GM21717 (cell line): ENCODE results near the gene TYMP.

Experiments used
- ATAC-seq: cut with Tn5 transposase; IDR thresholded peaks from one replicate; pipeline ENCODE4 v1.9.1; 2021; ENCODE audit warnings: mild to moderate bottlenecking, moderate library complexity; ENCODE audit not compliant: unreplicated experiment

Gene TYMP

DNA sequence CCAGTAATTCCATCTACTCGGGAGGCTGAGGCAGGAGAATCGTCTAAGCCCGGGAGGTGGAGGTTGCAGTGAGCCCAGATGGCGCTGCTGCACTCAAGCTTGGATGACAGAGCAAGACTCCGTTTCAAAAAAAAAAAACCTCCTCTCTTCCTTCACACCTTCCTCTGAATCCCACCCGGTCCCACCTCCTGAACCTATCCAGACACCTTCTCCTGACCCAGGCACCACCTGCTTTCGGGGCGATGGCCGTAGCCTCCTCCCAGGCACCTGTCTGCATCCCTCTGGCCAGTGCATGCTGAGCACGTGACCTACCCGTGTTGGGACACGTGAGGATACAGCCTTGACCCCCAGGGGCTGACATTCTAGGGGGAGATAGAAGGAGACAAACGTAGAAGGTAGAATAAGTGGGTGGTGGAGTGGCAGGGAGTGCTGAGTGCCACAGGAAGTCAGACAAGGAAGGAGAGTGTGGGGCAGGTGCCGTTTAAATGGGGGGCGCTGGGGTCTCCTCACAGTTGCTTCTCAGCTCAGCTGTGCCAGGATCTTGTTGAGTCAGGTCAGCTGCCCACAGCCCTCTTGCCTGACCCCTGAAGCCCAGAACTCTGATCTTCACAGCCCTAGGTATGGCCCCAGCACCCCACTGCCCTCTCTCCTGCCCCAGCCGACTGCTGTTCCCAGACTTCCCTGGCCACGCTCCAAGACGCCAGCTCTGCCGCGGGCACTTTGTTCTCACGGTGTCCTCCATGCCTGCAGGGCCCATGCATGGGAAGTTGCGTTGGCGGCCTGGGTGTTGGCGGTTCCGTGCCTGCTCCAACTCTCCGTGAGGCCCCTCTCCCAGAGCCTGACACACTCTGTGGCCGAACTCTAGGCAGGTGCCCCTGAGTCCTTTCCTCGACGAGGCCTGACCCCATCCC, 44.3 kb downstream of the TYMP start:
- ATAC-seq: no peak

GRCh38 chr22:50483977-50484853, 45.6 kb downstream of the TYMP start:
- ATAC-seq: no peak

DNA sequence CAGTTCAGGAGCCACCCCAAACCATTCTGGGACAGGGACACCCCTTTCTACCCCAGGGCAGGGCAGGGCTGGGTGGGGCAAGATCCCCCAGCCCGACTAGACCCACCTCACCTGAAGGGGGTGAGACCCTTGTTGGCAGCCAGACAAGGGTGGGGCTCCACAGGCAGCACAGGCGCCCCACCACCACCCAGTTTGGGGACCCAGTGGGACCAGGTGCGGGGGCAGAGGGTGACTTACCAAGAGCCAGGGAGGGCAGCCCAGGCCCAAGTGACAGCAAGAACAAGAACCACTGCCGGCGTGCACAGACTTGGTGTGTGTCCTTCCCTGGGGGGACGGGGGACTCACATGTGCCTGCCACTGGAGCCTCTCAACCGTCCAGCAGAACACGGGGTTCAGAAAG, 46.3 kb downstream of the TYMP start:
- no peak for ATAC-seq

- ATAC-seq: no peak
Measured at GRCh38 chr22:50483106-50483505, 46.7 kb downstream of the TYMP start.

- no peak for ATAC-seq
Measured at GRCh38 chr22:50482107-50483074, 47.4 kb downstream of the TYMP start.

- no peak for ATAC-seq
Measured at GRCh38 chr22:50481440-50482106, 48.2 kb downstream of the TYMP start, which contains the start of gene ADM2. ADM2 (plus strand) TSS chr22:50481543; CDS start chr22:50481848, 305 bp downstream.

- no peak for ATAC-seq
Measured at GRCh38 chr22:50481045-50481439, 48.8 kb downstream of the TYMP start.

- ATAC-seq: no peak
Measured at GRCh38 chr22:50479721-50480120, 50.1 kb downstream of the TYMP start.

- ATAC-seq: no peak
Measured at GRCh38 chr22:50477923-50478322, 51.9 kb downstream of the TYMP start.

- ATAC-seq: no peak
Measured at GRCh38 chr22:50476868-50477267, 52.9 kb downstream of the TYMP start.
